ENCODE data around the gene CPNE2.
A peak's percentile ranks its signal among the peaks of the same experiment; 100 is the strongest.
"Not testable (repeated sequence)": the region's sequence is repeated elsewhere in the genome, so short reads cannot be mapped to it uniquely, and the experiment has no call there.

Gene CPNE2

DNA sequence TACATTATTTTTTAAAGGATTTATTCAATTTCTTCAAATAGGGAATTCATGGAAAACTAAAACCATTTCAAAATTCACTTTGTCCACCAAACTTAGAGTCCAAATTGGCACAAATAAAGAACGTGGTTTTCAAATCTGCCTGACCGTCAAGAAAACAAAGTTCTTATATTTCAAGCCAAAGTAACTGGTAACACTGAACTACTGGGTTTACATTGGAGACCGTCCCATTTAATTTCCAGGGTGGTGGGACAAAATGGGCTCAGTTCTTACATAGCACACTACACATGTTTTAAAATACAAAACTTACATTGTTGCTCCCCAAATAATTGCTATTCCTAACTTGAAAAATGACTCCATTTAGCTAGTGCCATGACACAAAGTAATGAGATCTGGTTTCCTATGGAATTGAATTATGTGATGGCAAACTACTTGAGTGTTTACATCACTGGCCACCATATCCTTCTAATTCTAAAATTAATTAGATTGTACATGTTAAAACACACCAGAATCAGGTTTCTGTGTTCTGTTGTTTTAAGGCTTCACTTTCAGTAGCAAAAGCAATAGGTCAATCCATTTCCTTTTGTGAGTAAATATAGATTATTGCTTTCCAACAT lies 86.9 kb downstream of the CPNE2 start:
- DNase-seq = no peak

DNA sequence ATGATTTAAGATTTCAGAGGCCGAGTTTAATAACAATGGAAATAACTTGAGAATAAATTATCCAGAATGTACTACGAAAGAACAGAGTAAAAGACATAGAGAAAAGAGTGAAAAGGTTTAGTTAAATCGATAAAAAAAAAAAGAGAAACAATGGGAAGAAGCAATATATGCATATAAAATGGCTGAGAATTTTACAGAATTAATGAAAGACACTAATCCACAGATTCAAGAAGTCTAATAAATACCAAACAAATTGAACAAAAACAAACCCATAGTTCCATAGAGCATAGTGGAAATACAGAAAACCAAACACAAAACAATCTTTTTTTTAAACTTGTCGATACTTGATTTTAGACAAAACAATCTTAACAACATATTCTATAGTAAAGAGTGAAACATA lies 91.7 kb downstream of the CPNE2 start:
- no peak for DNase-seq

DNA sequence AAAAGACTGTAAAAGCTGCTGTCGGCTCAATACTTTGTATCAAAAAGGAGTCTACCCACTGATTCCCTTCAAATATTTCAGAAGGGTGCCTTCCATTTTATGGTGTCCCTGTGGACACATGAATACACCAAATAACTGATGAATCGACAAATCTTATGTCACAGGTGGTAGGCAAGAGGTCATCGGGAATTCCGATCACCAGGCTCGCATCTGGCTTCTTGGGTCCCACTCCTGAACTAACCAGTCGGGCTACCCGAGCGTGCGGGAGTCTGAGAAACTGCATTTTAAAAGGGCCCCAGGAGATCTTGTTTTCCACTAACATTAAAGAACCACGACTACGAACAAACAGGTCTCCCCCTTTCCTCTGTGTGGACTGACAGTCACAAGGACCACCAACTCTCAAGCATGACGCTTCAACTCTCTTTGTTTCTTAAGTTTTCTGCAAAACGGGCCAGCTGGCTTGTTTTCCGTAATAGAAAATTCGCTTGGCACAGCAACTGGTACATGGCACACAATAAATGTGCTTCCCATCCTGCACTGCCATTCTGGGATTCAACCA lies 92.6 kb downstream of the CPNE2 start:
- no peak for DNase-seq

DNA sequence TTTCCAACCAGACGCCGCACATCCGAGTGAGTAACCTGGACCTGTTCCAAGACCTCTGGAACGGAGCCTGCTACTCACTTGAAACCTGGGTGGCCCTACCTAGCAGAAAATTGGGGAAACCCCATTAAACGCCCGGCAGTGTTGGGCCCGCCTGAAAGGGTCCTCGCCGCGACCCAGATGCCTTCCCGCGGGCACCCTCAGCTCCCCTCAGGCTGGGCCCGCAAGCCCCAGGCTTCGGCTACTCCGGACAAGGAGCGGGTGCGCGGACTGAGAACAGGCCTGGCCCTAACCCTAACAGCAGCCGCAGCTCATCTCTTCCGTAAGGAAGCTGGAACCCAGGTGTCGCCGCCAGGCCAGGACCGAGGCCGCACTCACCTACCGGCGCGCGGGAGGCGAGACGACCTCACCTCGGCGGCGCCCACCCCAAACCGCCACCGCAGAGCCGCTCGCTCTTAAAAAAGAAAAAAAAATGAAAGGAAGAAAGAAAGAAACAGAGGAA lies 93.1 kb downstream of the CPNE2 start:
- DNase-seq = no peak

DNA sequence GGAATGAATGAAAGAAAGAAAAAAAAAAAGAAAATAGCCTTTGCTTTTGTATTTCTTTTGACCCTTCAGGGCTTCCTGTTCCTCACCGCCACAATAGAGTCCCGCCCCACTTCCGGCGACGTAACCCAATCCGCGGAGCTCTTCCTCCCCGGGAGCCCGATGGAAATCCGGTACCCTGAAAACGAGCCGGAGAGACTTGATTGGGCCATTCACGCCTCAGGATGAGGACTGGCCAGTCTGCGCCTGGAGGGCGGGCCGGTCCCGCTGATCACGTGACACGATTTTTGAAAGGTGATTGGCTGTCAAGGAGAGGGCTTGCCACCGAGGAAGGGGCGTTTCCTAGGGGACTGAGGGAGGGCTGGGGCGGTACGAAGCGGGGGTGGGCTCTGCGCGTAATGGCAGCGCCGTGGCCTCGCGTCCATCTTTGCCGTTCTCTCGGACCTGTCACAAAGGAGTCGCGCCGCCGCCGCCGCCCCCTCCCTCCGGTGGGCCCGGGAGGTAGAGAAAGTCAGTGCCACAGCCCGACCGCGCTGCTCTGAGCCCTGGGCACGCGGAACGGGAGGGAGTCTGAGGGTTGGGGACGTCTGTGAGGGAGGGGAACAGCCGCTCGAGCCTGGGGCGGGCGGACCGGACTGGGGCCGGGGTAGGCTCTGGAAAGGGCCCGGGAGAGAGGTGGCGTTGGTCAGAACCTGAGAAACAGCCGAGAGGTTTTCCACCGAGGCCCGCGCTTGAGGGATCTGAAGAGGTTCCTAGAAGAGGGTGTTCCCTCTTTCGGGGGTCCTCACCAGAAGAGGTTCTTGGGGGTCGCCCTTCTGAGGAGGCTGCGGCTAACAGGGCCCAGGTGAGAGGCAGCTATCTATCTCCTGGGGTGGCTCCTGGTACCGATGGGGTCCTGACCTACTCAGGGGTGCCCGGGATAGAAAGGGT lies 93.8 kb downstream of the CPNE2 start, which contains the start of the genes PSME3IP1 and RSPRY1:
PSME3IP1 (minus strand) TSS at position 95 of the 927 bp plus-strand sequence. CDS start 12,185 bp downstream, outside the sequence.
RSPRY1 (plus strand) TSS at position 385 of the 927 bp plus-strand sequence. CDS start 18,330 bp downstream, outside the sequence.
- peak; percentile 98 for DNase-seq

DNA sequence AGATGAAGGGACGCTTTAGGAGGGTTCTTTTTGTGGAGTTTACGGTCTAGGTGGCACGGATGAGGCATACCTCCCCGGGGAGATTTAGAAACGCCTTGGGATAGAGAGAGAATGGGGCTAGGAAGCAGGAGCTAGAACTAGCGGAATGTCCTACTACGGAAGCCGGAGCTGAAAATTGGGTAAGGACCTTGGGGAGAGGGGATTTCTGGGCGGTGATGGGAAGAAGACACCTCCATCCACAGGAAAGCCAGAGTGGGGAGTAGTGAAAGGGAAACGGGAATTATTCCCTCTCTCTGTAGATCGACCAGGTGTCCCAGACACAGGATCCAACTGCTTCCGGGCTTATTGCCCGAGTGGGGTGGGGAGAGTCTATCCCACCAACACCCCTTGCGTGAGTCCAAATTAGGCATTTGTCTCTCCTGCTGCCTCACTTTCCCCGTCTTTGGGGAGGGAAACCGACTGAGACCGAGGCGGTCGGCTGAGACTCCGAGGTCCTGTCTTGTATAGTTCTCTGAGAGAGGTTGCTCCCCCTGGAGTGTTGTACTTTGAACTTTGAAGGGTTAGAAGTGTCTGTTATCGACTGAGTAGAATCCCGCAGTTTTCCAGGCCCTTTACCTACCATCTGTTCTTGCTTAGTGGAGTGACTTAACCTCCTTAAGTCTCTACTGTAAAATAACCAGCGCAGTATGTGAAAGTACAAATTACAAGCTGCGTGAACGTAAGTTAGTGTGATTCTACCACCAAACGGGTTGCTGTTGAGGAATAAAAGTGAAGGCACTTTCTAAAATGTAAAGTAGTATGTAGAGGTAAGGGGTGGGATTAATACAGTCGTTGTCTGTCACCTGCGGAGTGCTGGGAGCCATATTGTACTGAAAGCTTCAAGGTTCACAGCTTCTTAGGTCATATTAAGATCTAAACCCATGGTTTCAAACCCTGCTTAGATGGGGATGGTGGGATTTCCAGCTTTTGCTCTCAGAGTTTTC lies 94.8 kb downstream of the CPNE2 start:
- no peak for DNase-seq

DNA sequence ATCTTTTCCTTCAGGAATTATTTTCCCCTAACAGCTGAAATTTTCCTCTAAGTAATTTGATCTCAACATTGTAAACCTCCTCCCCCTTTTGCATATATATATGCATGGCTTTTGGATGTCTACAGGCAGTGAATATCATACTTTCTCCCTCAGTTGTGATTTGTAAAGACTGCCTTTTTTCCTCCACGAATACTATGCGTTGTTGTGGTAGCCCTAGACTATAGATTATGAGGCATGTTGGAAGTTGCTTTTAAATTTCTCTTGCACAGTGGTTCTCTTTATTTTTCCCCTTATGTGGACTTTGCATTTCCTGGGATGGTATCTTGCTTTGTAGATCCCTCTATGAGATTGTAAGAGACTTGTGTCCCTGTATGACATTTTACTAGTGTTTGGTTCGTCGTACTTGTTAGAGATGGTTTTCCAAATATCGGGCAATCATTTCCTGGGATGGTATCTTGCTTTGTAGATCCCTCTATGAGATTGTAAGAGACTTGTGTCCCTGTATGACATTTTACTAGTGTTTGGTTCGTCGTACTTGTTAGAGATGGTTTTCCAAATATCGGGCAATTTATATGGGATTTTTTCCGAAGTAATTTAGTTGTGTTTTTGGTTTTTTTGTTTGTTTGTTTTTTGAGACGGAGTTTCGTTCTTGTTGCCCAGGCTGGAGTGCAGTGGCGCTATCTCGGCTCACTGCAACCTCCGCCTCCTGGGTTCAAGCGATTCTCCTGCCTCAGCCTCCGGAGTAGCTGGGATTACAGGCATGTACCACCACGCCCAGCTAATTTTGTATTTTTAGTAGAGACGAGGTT lies 95.7 kb downstream of the CPNE2 start:
- not testable (repeated sequence) for DNase-seq

DNA sequence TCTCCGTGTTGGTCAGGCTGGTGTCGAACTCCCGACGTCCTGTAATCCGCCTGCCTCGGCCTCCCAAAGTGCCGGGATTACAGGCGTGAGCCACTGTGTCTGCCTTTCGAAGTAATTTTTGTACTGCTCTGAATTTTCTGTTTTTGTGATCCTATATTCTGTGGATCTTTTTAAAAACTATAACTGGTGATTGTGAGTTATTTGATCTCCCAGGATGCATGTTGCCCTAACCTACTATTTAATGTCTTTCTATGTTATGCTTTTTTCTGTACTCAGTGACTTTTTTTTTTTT lies 96.3 kb downstream of the CPNE2 start:
- DNase-seq = no peak

DNA sequence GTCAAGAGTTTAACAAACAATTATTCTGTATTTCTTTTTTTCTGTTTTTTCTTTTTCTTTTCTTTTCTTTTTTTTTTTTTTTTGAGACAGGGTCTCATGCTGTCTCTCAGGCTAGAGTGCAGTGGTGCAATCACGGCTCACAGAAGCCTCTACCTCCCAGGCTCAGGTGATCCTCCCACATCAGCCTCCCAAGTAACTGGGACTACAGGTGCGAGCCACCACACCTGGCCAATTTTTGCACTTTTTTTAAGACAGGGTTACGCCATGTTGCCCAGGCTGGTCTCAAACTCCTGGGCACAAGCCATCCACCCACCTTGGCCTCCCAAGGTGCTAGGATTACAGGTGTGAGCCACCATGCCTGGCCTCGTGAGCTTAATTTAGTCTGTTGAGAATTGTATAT lies 97.1 kb downstream of the CPNE2 start:
- not testable (repeated sequence) for DNase-seq

DNA sequence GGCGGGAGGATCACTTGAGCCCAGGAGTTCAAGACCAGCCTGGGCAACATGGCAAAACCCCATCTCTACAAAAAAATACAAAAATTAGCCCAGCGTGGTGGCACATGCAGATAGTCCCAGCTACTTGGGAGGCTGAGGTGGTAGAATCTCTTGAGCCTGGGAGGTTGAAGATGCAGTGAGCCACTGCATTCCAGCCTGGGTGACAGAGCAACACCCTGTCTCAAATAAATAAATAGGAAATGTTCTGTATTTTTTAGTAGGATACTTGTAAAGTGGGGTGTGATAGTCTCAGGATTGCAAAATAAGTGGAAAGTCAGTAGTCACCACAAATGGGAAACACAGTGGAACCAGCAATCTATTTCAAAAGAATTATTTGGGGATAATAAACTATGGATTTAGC lies 97.8 kb downstream of the CPNE2 start:
- DNase-seq = no peak

DNA sequence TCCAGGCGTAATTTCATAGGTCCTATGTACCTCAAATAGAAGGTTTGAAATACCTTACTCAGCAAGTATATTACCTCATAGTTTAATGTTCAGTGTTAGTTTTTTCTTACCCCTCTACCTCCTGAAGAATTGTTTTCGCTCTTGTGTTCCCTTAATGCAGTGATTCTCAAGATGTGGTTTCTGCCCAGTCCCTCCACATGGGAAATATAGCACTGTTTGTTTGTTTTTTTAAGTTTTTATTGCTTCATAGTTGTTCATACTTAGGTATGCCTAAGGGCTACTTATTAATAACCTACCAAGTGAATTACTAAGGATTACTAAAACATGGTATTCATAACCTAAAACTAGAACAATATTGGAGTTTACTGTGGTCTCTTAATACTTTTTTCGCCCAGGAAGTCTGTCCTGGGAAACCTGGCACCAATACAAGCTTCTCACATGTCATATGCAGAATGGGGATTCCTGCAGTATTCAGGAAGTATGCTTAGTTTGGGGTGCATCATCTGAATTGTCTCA lies 98.7 kb downstream of the CPNE2 start:
- DNase-seq = no peak

DNA sequence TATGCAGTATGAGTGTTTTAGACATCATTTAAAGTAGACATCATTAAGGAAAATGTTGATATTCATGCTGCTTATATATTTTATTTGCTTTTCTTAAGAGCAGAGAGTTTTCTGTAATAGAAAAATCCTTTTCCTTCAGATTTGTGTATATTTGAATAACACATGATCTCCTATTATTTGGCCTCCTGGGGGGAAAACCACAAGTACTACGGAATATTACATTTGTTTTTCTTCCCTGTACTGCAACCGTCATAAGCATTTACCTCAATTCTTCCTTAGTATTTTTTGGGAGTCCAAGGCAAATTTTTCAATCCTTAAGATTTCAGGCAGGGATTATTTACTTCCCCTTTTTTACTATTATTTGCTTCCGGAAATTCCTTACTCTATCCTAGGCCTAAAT lies 99.8 kb downstream of the CPNE2 start:
- no peak for DNase-seq

DNA sequence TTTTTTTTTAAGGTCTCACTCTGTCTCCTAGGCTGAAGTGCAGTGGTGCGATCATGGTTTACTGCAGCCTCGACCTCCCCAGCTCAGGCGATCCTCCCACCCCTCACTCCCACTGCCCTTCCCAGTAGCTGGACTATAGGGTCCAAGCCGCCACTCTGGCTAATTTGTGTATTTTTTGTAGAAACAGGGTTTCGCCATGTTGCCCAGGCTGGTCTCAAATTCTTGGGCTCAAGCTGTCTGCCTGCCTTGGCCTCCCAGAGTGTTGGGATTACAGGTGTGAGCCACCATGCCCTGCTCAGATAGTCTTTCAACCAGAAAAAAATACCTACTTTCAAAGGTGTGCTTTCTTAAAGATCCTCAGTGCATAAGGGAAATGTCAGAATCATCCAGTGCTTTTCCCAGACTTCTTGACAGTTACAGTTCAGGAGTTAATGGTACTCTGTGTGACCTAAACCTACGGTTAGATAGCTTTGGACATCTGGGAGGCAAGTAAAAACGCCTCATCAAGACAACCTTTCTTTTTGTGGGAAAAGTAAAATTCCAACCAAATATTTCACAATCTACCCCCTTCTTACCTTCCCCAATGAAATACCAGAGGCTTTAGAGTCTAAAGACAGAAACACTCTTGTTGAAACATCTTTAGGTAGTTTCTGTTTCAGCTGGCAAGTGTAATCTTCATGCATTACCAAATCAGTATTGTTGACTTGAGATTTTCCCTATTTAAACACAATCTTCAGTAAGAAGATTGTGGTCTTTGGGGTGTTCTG lies 100.5 kb downstream of the CPNE2 start:
- no peak for DNase-seq

DNA sequence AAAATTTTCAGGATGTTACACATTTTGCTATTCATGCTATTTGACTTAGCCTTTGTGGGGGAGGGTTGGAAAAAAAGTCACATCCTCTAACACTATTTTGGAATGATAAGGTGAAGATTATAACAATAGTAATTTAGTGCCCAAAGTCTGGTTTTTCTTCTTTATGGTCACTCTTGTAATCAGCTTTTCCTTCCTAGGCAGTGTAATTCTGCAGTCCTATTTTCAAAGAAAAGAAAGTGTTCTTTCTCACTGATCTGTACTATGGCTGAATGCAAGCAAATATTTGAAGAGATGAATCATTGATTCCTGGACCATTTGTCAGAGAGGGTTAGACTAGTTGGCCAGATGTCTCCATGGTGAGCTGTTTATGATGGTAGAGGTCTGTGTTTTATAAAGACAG lies 102.1 kb downstream of the CPNE2 start:
- DNase-seq = no peak

DNA sequence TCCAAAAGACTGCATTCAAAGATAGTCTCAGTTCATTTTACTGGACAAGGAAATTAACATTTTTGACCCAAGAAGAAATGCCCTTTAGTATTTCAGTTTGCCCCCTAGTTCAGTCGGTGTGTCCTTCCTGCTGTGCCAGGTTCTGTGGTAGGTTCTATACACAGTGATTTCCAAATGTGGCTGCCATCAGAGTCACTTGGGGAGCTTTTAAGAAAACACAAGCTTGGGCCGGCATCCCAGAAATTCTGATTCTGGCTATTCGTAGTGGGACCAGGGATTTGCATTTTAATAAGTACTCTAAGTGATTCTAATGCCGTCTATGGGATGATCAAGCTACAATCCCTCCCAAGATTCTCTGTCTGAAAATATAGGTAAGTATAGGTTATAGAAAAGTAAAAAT lies 103.9 kb downstream of the CPNE2 start:
- DNase-seq = no peak

DNA sequence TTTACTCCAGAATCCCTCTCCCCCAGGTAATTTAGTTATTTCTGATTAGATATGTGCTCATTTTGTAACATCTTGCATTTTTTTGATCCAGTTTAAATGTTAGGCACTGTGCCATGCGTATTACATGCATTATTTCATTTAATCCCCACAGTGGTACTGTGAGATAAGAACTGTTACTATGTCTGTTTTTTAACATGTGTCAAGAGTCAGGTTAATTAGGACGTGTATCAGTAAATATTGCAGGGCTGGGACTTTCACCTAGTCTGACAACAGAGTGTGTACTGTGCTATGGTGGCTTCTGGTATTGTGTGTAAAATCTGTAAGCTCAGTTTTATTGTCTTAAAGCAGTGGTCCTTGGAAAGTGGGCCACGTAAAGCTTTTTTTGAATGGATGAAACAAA lies 104.4 kb downstream of the CPNE2 start:
- DNase-seq = no peak
